DOHH2 (cell line): ENCODE data around the gene GRIP2.

Experiments used
- CTCF ChIP-seq: fragments of 200-600 bp; sonication (generic); IDR thresholded peaks from one replicate; pipeline ENCODE4 v1.5.1; 2014; ENCODE audit warnings: antibody characterized with exemption, mild to moderate bottlenecking, low read depth, low read length; ENCODE audit not compliant: poor library complexity, severe bottlenecking
- EZH2phosphoT487 ChIP-seq: fragments of 200-600 bp; sonication (generic); IDR thresholded peaks from 2 replicates; pipeline ENCODE4 v1.6.1; 2017; ENCODE audit warnings: borderline replicate concordance, mild to moderate bottlenecking, antibody characterized with exemption, low read length, moderate library complexity, mixed read lengths

GRCh38 chr3:14503706-14504065, 36.5 kb downstream of the GRIP2 start:
- TF ChIP-seq CTCF (no peak), EZH2phosphoT487 (no peak)
